Measurements from ENCODE around the gene PMPCB. TPM values are rescaled to one million over a fixed set of nuclear protein-coding genes. Genes with fewer than 3 reads are reported as not detected.
"Not testable (repeated sequence)": the region's sequence is repeated elsewhere in the genome, so short reads cannot be mapped to it uniquely, and the experiment has no call there.

Gene PMPCB, protein sequence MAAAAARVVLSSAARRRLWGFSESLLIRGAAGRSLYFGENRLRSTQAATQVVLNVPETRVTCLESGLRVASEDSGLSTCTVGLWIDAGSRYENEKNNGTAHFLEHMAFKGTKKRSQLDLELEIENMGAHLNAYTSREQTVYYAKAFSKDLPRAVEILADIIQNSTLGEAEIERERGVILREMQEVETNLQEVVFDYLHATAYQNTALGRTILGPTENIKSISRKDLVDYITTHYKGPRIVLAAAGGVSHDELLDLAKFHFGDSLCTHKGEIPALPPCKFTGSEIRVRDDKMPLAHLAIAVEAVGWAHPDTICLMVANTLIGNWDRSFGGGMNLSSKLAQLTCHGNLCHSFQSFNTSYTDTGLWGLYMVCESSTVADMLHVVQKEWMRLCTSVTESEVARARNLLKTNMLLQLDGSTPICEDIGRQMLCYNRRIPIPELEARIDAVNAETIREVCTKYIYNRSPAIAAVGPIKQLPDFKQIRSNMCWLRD
- 10 to 100 TPM; 58.1 to 69.0 TPM for total RNA-seq

DNA sequence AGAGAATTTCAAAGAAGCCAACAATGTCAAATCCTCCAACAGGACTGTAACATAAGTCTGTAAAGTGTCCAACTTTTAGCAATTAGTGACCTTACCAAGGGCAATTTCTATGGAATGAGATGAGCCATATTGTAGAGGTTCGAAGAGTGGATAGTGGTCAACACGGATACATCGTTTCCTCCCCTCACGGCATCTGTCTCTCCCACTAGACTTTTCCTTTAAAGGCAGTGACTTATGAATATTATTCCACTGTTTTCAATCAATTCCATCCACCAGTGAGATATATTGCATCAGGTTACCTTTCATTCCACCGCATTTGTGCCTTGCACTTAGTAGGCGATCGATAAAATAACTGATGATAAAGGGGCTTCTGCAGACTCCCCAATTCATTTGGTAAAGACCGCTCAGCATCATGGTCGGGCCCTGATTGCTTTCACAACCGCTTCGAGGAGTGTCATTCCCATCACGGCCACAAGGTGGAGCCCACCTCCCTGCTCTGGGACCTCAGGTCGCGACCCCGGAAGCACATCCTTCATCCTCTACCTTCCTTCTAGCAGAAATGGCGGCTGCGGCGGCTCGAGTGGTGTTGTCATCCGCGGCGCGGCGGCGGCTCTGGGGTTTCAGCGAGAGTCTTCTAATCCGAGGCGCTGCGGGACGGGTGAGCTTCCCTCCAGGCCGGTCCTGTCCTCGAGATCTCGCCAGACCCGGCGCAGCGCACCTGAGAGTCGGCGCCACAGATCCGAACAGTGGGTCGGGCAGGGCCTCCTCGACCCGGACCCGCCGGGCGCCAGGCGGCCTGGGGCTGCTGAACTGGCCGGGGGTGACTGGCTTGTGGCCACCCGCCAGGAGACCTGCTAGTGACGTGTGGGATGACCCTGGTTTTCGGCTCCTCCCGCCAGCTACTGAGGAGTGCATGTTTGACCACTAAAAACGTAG, at the start of gene PMPCB:
Gene PMPCB (plus strand): TSS at position 535 of the 936 bp plus-strand sequence. CDS start 25 bp downstream, at position 560.
- DNase-seq (peak; percentile 98), ATAC-seq (peak; percentile 97)
- Mint-ChIP-seq H3K27ac (peak within 1 kb of the TSS; percentile 91), H3K9me3 (ENCODE audit: low read depth) (no peaks in the 10 kb centered on the region), H3K36me3 (peaks cover 20% of the 10 kb centered on the region), H3K4me3 (peak within 1 kb of the TSS; percentile 90), H3K4me1 (peaks cover 36% of the 10 kb centered on the region), H3K27me3 (no peaks in the 10 kb centered on the region)
- CTCF ChIA-PET, result interaction anchor here (0.7 to 1.8 kb wide), 10 partner anchors 11 to 117 kb away, joined by 3 to 6 read pairs (median 3); partner anchors contain the start of gene PSMC2

DNA sequence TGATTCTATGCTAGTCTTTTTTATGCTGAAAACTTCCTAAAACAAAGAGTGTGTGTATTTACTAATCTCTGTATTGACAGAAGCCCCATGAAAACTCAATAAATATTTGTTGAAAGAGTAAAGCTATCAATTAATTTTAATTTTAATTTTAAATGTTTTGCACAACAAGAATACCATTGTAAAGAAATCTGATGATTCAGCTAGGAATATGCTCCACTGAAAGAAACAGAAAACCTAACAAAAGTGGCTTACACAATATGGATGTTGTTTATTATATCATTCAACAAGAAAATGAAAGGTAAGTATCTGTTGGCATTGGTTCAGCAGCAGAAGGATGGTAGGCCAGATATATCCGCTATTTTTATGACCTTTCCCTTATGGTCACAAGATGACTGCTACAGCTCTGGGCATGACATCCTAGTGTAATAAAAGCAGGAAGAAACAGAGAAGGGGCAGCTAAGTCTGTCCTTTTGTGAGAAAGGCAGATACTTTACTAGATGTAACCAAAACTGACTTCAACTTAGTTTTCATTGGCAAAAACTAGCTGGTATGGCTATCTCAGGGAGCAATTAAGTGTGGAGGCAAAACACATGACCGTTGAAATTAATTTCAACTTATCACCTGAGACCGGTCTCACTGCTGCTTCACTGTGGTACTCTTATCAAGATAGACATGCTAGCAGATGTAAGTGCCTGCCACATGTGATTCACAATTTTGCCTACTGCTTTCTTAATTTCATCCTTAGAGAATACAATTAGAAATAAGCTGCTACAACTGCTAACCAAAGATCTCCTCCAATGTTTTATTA, 43.3 kb upstream of the PMPCB start:
- H3K27ac Mint-ChIP-seq; H3K36me3 Mint-ChIP-seq; ATAC-seq; H3K9me3 Mint-ChIP-seq (ENCODE audit: low read depth); H3K4me3 Mint-ChIP-seq; H3K4me1 Mint-ChIP-seq; H3K27me3 Mint-ChIP-seq; DNase-seq; CTCF ChIA-PET: not testable (repeated sequence)

DNA sequence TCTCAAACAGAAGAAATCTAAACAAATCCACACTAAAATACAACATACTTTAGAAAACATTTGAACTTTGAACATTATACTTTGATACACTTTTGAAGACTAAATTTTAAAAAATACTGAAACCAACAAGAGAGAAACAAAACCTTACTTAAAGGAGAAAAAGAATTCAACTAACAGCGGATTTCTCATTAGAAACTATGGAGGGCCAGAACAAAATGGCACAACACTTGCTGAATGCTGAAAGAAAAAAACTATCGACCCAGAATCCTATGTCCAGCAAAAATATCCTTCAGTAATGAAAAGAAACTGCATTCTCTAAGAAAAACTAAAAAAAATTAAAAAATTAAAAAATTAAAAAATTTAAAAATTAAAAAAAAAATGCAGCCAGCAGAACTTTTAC, 33.2 kb upstream of the PMPCB start:
- H3K4me1 Mint-ChIP-seq; H3K36me3 Mint-ChIP-seq; H3K4me3 Mint-ChIP-seq; H3K9me3 Mint-ChIP-seq (ENCODE audit: low read depth); ATAC-seq; H3K27ac Mint-ChIP-seq; H3K27me3 Mint-ChIP-seq; DNase-seq; CTCF ChIA-PET: not testable (repeated sequence)

DNA sequence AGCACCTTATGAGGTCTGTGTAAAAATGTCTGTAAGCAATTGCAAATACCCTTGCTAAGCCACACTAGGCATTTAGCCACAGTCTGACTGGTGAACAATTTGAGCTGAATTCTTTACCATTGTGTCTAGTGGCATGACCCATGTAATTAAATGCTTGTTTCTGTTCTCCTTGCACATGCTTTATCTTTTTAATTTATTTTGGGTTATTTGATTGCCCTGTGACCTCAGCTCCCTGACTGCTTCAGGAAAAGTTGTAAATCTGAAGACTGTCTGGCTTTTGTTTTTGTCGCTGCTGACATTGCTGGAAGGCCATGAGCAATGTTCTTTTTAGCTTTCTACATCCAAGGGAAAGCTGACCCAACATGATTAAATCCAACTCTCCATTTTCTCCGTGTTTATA, 31.0 kb upstream of the PMPCB start:
- H3K4me3 Mint-ChIP-seq, H3K4me1 Mint-ChIP-seq, ATAC-seq: not testable (repeated sequence)

DNA sequence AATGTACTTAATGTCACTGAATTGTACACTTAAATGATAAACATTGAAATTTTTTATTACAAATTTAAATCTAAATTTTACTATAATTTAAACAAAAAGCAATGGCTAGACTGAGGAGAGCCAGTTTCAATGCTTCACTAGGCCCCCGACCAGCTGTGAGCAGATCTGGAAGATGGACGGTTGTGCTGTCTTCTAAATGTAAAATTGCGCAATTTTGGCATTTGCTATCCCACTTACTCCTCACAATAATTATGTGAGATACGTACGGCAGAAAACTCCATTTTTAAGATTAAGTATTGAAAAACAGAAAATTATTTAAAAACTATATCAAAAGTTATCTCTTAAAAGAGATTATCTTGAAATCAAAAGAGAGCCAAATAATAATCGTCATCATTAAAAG, 23.9 kb upstream of the PMPCB start:
- H3K27ac Mint-ChIP-seq; H3K4me1 Mint-ChIP-seq; CTCF ChIA-PET; H3K27me3 Mint-ChIP-seq; ATAC-seq; H3K9me3 Mint-ChIP-seq (ENCODE audit: low read depth); DNase-seq; H3K4me3 Mint-ChIP-seq: not testable (repeated sequence)
- H3K36me3 Mint-ChIP-seq, result peaks cover 22% of the 10 kb centered on the region

More for the DNA sequence above, 31.0 kb upstream of the PMPCB start:
- H3K9me3 Mint-ChIP-seq (ENCODE audit: low read depth); H3K36me3 Mint-ChIP-seq; CTCF ChIA-PET; DNase-seq; H3K27me3 Mint-ChIP-seq; H3K27ac Mint-ChIP-seq: not testable (repeated sequence)

DNA sequence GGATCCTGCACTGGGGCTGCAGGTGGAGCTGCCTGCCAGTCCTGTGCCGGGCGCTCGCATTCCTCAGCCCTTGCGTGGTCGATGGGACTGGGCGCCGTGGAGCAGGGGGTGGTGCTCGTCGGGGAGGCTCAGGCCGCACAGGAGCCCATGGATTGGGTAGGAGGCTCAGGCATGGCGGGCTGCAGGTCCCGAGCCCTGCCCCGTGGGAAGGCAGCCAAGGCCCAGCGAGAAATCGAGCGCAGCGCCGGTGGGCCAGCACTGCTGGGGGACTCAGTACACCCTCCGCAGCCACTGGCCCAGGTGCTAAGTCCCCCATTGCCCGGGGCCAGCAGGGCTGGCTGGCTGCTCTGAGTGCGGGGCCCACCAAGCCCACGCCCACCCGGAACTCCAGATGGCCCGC, 22.4 kb upstream of the PMPCB start:
- H3K4me3 Mint-ChIP-seq; H3K27me3 Mint-ChIP-seq; CTCF ChIA-PET; ATAC-seq; H3K27ac Mint-ChIP-seq; H3K9me3 Mint-ChIP-seq (ENCODE audit: low read depth); DNase-seq: not testable (repeated sequence)
- H3K36me3 Mint-ChIP-seq, result peaks cover 17% of the 10 kb centered on the region
- H3K4me1 Mint-ChIP-seq, result peaks cover 16% of the 10 kb centered on the region

DNA sequence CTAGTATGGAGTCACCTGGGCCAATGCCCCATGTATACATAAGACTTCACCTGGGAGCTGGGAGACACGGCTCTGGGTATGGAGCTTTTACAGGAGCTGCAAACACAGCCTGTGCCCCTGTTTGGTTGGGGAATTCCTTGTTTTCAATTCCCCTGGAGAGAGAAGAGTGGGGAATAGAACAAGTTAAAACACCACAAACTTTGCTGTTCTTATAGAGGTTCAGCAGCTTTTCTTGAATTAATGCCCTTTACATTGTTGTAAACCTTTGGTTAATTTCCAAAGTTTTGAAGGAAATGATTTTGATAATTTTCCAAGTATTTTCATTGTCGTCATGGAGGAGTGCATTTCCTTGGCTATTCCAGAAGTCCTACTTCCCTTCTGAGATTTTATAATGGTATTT, 19.0 kb upstream of the PMPCB start:
- H3K27me3 Mint-ChIP-seq; DNase-seq; H3K9me3 Mint-ChIP-seq (ENCODE audit: low read depth); ATAC-seq; H3K27ac Mint-ChIP-seq; H3K4me3 Mint-ChIP-seq: not testable (repeated sequence)
- peaks cover 23% of the 10 kb centered on the region for H3K4me1 Mint-ChIP-seq
- peaks cover 12% of the 10 kb centered on the region for H3K36me3 Mint-ChIP-seq
- CTCF ChIA-PET, result interaction anchor here (1.0 kb wide), 1 partner anchor 48 kb away, joined by 3 read pairs; no protein-coding TSS in a partner anchor

DNA sequence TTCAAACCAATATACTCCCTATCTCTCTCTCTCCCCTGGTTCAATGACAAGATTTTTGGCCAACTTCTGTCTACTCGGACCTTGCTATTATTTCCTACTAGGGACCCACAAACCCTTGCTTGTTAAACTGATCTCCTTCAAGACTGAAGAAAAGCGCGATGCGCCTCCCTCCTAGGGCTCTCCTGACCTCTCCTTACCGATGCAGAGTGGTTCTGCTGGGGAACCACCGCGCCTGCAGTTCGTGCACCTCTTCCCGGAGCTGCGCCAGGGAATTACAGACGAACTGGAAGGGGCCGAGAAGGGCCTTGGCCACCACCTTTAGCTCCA, 17.6 kb upstream of the PMPCB start:
- peak; percentile 35 for ATAC-seq
- H3K4me1 Mint-ChIP-seq, result peaks cover 23% of the 10 kb centered on the region
- not testable (repeated sequence) for H3K36me3 Mint-ChIP-seq; H3K27me3 Mint-ChIP-seq; H3K9me3 Mint-ChIP-seq (ENCODE audit: low read depth); DNase-seq
- peak overlapping the region; percentile 93 for H3K27ac Mint-ChIP-seq
- H3K4me3 Mint-ChIP-seq, result peak overlapping the region; percentile 83
- CTCF ChIA-PET, result interaction anchor here (1.4 kb wide), 1 partner anchor 21 kb away, joined by 3 read pairs; no protein-coding TSS in a partner anchor

DNA sequence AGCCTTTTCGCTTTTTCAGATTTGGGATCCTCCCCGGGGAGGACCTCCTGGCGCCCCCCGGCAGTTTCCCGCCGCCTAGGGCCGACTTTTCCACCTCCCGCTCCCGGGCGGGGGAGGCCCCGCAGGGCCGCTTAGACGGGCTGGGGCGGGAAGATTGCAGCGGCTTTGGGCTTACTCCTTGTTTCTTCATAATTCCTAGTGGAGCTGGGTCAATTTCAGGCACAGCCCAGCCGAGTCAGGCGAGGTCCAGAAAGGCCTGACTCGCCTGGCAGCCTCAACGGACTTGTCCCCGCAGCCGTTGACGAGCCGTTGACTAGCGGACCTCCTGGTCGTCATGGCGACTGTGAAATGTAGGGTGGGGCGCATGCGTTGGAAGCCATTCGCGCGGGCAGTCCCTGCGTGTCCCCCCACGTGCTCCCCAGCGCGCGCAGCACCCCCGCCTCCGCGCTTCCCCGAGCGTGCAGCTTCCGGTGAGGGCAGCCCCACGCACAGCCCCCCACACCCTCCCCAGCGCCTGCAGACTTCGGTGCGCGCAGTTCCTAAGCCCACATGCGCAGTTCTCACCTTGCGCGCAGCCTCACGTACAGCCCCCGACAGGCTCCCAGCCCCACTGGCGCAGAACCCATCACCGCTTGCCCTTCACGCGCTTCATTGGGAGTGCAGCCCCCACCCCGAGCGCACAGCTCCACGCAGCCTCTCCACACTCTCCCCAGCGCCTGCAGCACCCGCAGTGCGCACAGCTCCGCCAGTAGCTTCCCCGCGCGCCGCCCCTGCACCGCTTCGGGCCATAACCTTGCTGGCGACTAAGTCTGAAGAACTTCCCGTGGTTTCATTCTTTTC, 17.1 kb upstream of the PMPCB start:
- not testable (repeated sequence) for H3K27me3 Mint-ChIP-seq, H3K36me3 Mint-ChIP-seq

DNA sequence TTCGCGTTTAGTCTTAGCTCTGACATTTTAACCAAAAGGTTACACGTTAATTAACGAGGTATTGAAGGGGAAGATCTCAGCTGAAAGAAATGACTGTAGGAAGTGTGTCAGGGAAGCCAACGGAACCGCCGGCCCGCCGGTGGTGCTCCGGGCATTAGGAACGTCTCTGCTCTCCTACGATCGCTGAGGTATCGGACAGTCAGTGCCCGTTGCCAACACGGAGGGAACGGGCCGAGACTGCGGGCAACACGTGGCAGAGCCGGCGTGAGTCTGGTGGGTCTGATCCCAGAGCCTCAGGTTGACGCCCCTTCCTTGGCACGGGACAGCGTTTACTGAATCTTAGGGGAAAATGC, 16.5 kb upstream of the PMPCB start:
- DNase-seq, result peak; percentile 47
- not testable (repeated sequence) for ATAC-seq; H3K36me3 Mint-ChIP-seq; H3K27me3 Mint-ChIP-seq; H3K9me3 Mint-ChIP-seq (ENCODE audit: low read depth)
- Mint-ChIP-seq H3K4me1 (peaks cover 23% of the 10 kb centered on the region), H3K27ac (peak overlapping the region; percentile 93), H3K4me3 (peak overlapping the region; percentile 83)
- CTCF ChIA-PET, result interaction anchor here (0.8 to 1.4 kb wide), 3 partner anchors 20 to 205 kb away, joined by 3 read pairs; partner anchors contain the start of gene NAPEPLD

More for the DNA sequence above, 17.1 kb upstream of the PMPCB start:
- H3K4me3 Mint-ChIP-seq, result peak overlapping the region; percentile 83
- DNase-seq, result peak; percentile 95
- H3K4me1 Mint-ChIP-seq, result peaks cover 23% of the 10 kb centered on the region
- CTCF ChIA-PET, result interaction anchor here (0.8 to 1.4 kb wide), 3 partner anchors 21 to 204 kb away, joined by 3 read pairs; partner anchors contain the start of gene NAPEPLD
- not testable (repeated sequence) for H3K9me3 Mint-ChIP-seq (ENCODE audit: low read depth)
- peak overlapping the region; percentile 93 for H3K27ac Mint-ChIP-seq
- peak; percentile 92 for ATAC-seq

DNA sequence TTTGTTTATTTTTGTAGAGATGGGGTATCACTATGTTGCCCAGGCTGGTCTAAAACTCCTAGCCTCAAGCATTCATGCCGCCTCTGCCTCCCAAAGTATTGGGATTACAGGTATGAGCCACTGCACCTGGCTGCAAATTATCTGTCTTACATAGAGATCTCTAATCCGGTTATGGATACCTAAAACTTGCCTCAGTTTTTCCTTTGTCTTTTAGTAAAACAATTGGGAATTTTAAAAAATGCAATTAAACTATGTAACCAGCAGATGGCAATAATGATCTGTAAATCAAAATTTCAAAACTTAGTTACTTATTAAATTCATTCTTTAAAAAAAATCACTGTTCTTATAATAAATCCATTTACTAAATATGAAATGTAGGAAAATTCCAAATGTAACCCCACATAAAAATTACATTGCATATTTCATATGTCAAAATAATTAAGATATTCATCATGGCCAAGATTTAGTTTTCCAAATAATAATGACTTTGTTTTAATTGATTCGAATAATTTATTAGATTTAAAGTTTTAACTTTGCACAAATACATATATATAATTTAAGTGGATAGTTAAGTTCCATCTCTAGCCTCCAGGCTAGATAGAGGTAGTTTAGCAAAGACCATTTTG, 14.3 kb upstream of the PMPCB start:
- CTCF ChIA-PET; H3K4me3 Mint-ChIP-seq; DNase-seq; ATAC-seq; H3K27me3 Mint-ChIP-seq; H3K36me3 Mint-ChIP-seq; H3K9me3 Mint-ChIP-seq (ENCODE audit: low read depth); H3K27ac Mint-ChIP-seq: not testable (repeated sequence)
- peaks cover 21% of the 10 kb centered on the region for H3K4me1 Mint-ChIP-seq

DNA sequence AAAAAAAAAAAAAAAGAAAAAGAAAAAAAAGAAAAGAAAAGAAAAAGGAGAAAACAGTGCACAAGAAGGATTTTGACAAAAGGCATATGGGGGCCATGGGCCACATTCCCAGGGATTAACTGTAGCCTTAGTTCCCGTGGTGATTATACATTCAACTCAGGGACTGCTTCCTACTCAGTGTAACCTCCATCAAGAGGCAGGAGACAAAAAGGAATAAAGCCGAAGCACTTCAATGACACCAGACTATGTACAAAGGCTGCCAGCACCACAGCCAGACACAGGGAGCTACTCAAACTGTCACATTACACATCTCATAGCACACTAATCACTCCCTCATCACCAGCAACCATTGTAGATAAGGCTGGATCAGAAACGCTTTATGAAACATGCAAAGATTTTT, 5.1 kb upstream of the PMPCB start:
- DNase-seq (no peak), ATAC-seq (no peak)
- H3K4me1 Mint-ChIP-seq, result peaks cover 13% of the 10 kb centered on the region
- no peaks in the 10 kb centered on the region for H3K36me3 Mint-ChIP-seq
- CTCF ChIA-PET, result no interaction called here
- no peaks in the 10 kb centered on the region for H3K9me3 Mint-ChIP-seq (ENCODE audit: low read depth)
- no peak overlapping the region for H3K27ac Mint-ChIP-seq
- peaks cover 14% of the 10 kb centered on the region for H3K27me3 Mint-ChIP-seq
- H3K4me3 Mint-ChIP-seq, result no peak overlapping the region
